Measurements from ENCODE around the gene PRKCD.

PRKCD gene

GRCh38 chr3:53193466-53194209 lies 32.6 kb downstream of the PRKCD start:
- WGBS, 2 donors (ENCODE audit: extremely low coverage in 2 of 2, insufficient read length in 2 of 2, insufficient replicate concordance in 1 of 2): no CpG with 5 or more reads among the region's 11 CpGs
- H2BK15ac ChIP-seq (ENCODE audit: low read length): no peak overlapping the region

GRCh38 chr3:53194210-53195065 lies 33.4 kb downstream of the PRKCD start:
- H3K14ac ChIP-seq (ENCODE audit: low read length): peak overlapping the region; percentile 56
- H3K27me3 ChIP-seq (ENCODE audit: control insufficient read depth in 3 of 3, insufficient read depth in 3 of 3, low read depth in 1 of 3, low read length in 3 of 3): peaks cover 0 to 24% (median 0%) of the 10 kb centered on the region in 3 experiments
- no CpG with 5 or more reads among the region's 14 CpGs for WGBS, 2 donors (ENCODE audit: extremely low coverage in 2 of 2, insufficient read length in 2 of 2, insufficient replicate concordance in 1 of 2)
- peak overlapping the region; percentile 35 for H3K18ac ChIP-seq (ENCODE audit: low read length)
- no peak overlapping the region for H3K4ac ChIP-seq (ENCODE audit: low read length)
- no peak overlapping the region for H2BK15ac ChIP-seq (ENCODE audit: low read length)
- H3K9me3 ChIP-seq (replicated peaks in 1 of 2; ENCODE audit: control insufficient read depth in 2 of 2, insufficient read depth in 1 of 2, low read depth in 1 of 2, low read length in 2 of 2): no peaks in the 10 kb centered on the region
- peak overlapping the region; percentile 68 for H4K91ac ChIP-seq (ENCODE audit: low read depth, low read length, poor library complexity)
- H3K9ac ChIP-seq (ENCODE audit: low read depth, low read length, poor library complexity): no peak overlapping the region
- H2AFZ ChIP-seq (ENCODE audit: low read length): peak overlapping the region; percentile 90
- peaks cover 6 to 14% of the 10 kb centered on the region in 2 donors for H3K4me1 ChIP-seq (ENCODE audit: control insufficient read depth in 2 of 2, insufficient read depth in 1 of 2, low read depth in 1 of 2, low read length in 2 of 2)
- no peak overlapping the region for H2BK12ac ChIP-seq (ENCODE audit: low read length)
- no peak overlapping the region for H2BK120ac ChIP-seq (ENCODE audit: low read depth, low read length)
- H3K36me3 ChIP-seq (replicated peaks in 1 of 2; ENCODE audit: control insufficient read depth in 2 of 2, insufficient read depth in 2 of 2, low read length in 2 of 2): peaks cover 0 to 2% of the 10 kb centered on the region in 2 donors
- no peak for DNase-seq (ENCODE audit: low spot score)
- H3K23ac ChIP-seq (ENCODE audit: low read depth, low read length, poor library complexity): peak overlapping the region; percentile 37
- H3K4me3 ChIP-seq (ENCODE audit: low read length in 2 of 2): no peak overlapping the region
- H3K27ac ChIP-seq (replicated peaks; ENCODE audit: low read length): no peak overlapping the region
- peak overlapping the region; percentile 85 for H2AK5ac ChIP-seq (ENCODE audit: low read depth, low read length)
- H3K79me1 ChIP-seq (ENCODE audit: low read depth, low read length): no peaks in the 10 kb centered on the region
- H2BK5ac ChIP-seq (ENCODE audit: low read length): no peak overlapping the region
- H3K4me2 ChIP-seq (ENCODE audit: insufficient read depth, low read length, poor library complexity, severe bottlenecking): no peak overlapping the region
- no peak overlapping the region for H4K8ac ChIP-seq (ENCODE audit: low read depth, low read length)

More at GRCh38 chr3:53193466-53194209, 32.6 kb downstream of the PRKCD start:
- Histone ChIP-seq H3K18ac (ENCODE audit: low read length) (peak overlapping the region; percentile 49), H3K23ac (ENCODE audit: low read depth, low read length, poor library complexity) (no peak overlapping the region), H3K36me3 (replicated peaks in 1 of 2; ENCODE audit: control insufficient read depth in 2 of 2, insufficient read depth in 2 of 2, low read length in 2 of 2) (peaks cover 0 to 2% of the 10 kb centered on the region in 2 donors), H2AK5ac (ENCODE audit: low read depth, low read length) (no peak overlapping the region), H3K4me3 (ENCODE audit: low read length in 2 of 2) (no peak overlapping the region), H2BK5ac (ENCODE audit: low read length) (no peak overlapping the region), H3K27me3 (ENCODE audit: control insufficient read depth in 3 of 3, insufficient read depth in 3 of 3, low read depth in 1 of 3, low read length in 3 of 3) (peaks cover 0 to 24% (median 0%) of the 10 kb centered on the region in 3 experiments), H2BK120ac (ENCODE audit: low read depth, low read length) (no peak overlapping the region), H3K9ac (ENCODE audit: low read depth, low read length, poor library complexity) (no peak overlapping the region), H3K9me3 (replicated peaks in 1 of 2; ENCODE audit: control insufficient read depth in 2 of 2, insufficient read depth in 1 of 2, low read depth in 1 of 2, low read length in 2 of 2) (no peaks in the 10 kb centered on the region), H4K91ac (ENCODE audit: low read depth, low read length, poor library complexity) (no peak overlapping the region), H2AFZ (ENCODE audit: low read length) (peak overlapping the region; percentile 90), H3K79me1 (ENCODE audit: low read depth, low read length) (no peaks in the 10 kb centered on the region), H3K4me1 (ENCODE audit: control insufficient read depth in 2 of 2, insufficient read depth in 1 of 2, low read depth in 1 of 2, low read length in 2 of 2) (peaks cover 6 to 14% of the 10 kb centered on the region in 2 donors), H3K27ac (replicated peaks; ENCODE audit: low read length) (no peak overlapping the region), H3K4ac (ENCODE audit: low read length) (no peak overlapping the region), H3K14ac (ENCODE audit: low read length) (no peak overlapping the region), H4K8ac (ENCODE audit: low read depth, low read length) (no peak overlapping the region), H3K4me2 (ENCODE audit: insufficient read depth, low read length, poor library complexity, severe bottlenecking) (no peak overlapping the region), H2BK12ac (ENCODE audit: low read length) (no peak overlapping the region)
- no peak for DNase-seq (ENCODE audit: low spot score)

GRCh38 chr3:53195066-53195450 lies 34.0 kb downstream of the PRKCD start:
- no peak for DNase-seq (ENCODE audit: low spot score)
- Histone ChIP-seq H2BK120ac (ENCODE audit: low read depth, low read length) (no peak overlapping the region), H3K4me2 (ENCODE audit: insufficient read depth, low read length, poor library complexity, severe bottlenecking) (no peak overlapping the region), H3K23ac (ENCODE audit: low read depth, low read length, poor library complexity) (no peak overlapping the region), H2BK5ac (ENCODE audit: low read length) (no peak overlapping the region), H3K4me1 (ENCODE audit: control insufficient read depth in 2 of 2, insufficient read depth in 1 of 2, low read depth in 1 of 2, low read length in 2 of 2) (peaks cover 6 to 14% of the 10 kb centered on the region in 2 donors), H2AK5ac (ENCODE audit: low read depth, low read length) (no peak overlapping the region), H3K4me3 (ENCODE audit: low read length in 2 of 2) (no peak overlapping the region), H3K9me3 (replicated peaks in 1 of 2; ENCODE audit: control insufficient read depth in 2 of 2, insufficient read depth in 1 of 2, low read depth in 1 of 2, low read length in 2 of 2) (no peaks in the 10 kb centered on the region), H2BK15ac (ENCODE audit: low read length) (no peak overlapping the region), H3K9ac (ENCODE audit: low read depth, low read length, poor library complexity) (no peak overlapping the region), H3K36me3 (replicated peaks in 1 of 2; ENCODE audit: control insufficient read depth in 2 of 2, insufficient read depth in 2 of 2, low read length in 2 of 2) (peaks cover 0 to under 1% of the 10 kb centered on the region in 2 donors), H3K27ac (replicated peaks; ENCODE audit: low read length) (no peak overlapping the region), H4K91ac (ENCODE audit: low read depth, low read length, poor library complexity) (no peak overlapping the region), H3K79me1 (ENCODE audit: low read depth, low read length) (no peaks in the 10 kb centered on the region), H2AFZ (ENCODE audit: low read length) (no peak overlapping the region), H3K4ac (ENCODE audit: low read length) (no peak overlapping the region), H3K14ac (ENCODE audit: low read length) (no peak overlapping the region), H3K27me3 (ENCODE audit: control insufficient read depth in 3 of 3, insufficient read depth in 3 of 3, low read depth in 1 of 3, low read length in 3 of 3) (peaks cover 0 to 19% (median 0%) of the 10 kb centered on the region in 3 experiments), H3K18ac (ENCODE audit: low read length) (no peak overlapping the region), H4K8ac (ENCODE audit: low read depth, low read length) (no peak overlapping the region), H2BK12ac (ENCODE audit: low read length) (no peak overlapping the region)
- no CpG with 5 or more reads among the region's 10 CpGs for WGBS, 2 donors (ENCODE audit: extremely low coverage in 2 of 2, insufficient read length in 2 of 2, insufficient replicate concordance in 1 of 2)
